Measurements from ENCODE around the gene ARPP19. TPM values are rescaled to one million over a fixed set of nuclear protein-coding genes. Genes with fewer than 3 reads are reported as not detected.

Gene ARPP19
- total and polyA plus RNA-seq, 9 of the 15 experiments (the other 6 are each of a cell fraction or from before 2014, with no cell fraction given) = 33.3 to 102 (median 60.5) TPM

DNA sequence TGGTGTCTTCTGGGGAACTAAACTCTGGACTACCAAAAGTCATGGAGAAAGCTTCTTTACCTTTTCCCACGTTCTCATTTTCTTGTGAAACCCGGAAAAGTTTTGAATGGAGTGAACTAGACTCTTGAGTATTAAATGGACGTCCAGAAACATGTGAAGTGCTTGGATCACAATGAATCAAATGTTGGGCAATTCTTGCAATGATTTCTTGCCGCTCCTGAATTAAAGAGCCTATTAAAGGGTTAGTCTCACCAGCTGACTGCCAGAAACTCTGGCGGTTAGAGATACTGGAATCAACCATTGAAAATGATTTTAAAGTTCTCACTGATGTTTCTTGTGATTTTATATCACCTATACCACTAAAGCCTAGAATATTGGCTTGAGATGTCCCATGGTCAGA lies 40.8 kb upstream of the ARPP19 start (continued):
- TF ChIP-seq CBFA2T2 (conservative IDR thresholded peaks at IDR 0.05) (no peak), CCAR2 (IDR thresholded peaks at IDR 0.05; ENCODE audit: low read depth, low read length) (no peak), MEF2A (IDR thresholded peaks at IDR 0.05; ENCODE audit: control insufficient read depth, low read depth, low read length) (no peak)

DNA sequence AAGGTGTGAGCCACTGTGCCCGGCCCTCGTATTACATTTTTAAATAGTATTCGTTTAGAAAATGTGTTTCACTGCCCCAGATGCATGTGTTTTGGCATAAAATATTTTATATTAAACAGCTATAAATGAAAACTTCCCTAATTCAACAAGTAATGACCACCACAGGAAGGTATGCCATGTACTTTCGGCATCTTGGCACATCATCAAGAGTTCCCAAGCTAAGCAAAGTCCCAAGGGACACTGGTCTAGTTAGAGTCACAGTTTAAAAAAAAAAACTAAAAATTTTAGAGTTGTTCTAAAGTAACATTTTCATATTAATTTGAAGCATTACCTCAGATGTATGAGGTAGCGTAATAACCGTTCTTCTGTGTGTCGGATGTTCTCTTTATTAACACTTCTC lies 15.6 kb upstream of the ARPP19 start:
- 71% methylated on average over 7 of the region's 7 CpGs for WGBS (ENCODE audit: insufficient coverage, low coverage, missing lambda C conversion rate)
- Histone ChIP-seq H3K9ac (ENCODE audit: insufficient read depth in 1 of 2, low read depth in 2 of 2, low read length in 2 of 2) (no peak overlapping the region), H3K27ac (ENCODE audit: extremely low read depth, low read depth, low read length) (no peak overlapping the region), H3K4me3 (no peak overlapping the region), H3K4me1 (replicated peaks in 1 of 2; ENCODE audit: control insufficient read depth in 2 of 2, insufficient read depth in 2 of 2, low read length in 2 of 2) (no peaks in the 10 kb centered on the region), H3K9me1 (ENCODE audit: control insufficient read depth, insufficient read depth, low read length) (no peaks in the 10 kb centered on the region), H3K4me2 (ENCODE audit: insufficient read depth, low read length) (no peak overlapping the region), H3K79me2 (ENCODE audit: control insufficient read depth, insufficient read depth, low read length) (no peaks in the 10 kb centered on the region), H3K9me3 (replicated peaks; ENCODE audit: control insufficient read depth, insufficient read depth, low read depth, low read length) (no peaks in the 10 kb centered on the region), H2AFZ (ENCODE audit: low read depth, low read length) (no peak overlapping the region), H4K20me1 (replicated peaks; ENCODE audit: control insufficient read depth, insufficient read depth, low read length) (no peaks in the 10 kb centered on the region), H3K27me3 (ENCODE audit: control insufficient read depth in 2 of 2, insufficient read depth in 2 of 2, low read length in 2 of 2) (no peaks in the 10 kb centered on the region), H3K36me3 (ENCODE audit: control insufficient read depth, insufficient read depth, low read length) (no peaks in the 10 kb centered on the region)
- BruUV-seq (replicated peaks) = no TSS peak
- ATAC-seq = no peak
- ChIA-PET CTCF (ENCODE audit: low intra/inter-chr PET ratio) (no interaction called here), POLR2A (interaction anchor here (1.3 kb wide), 1 partner anchor 24 kb away, joined by 4 read pairs; no protein-coding TSS in a partner anchor)
- TF ChIP-seq ZNF354B (CRISPR knock-in tag; IDR thresholded peaks at IDR 0.05) (no peak), XRCC5 (IDR thresholded peaks at IDR 0.05; ENCODE audit: low read depth, low read length) (no peak), HDAC8 (tag; IDR thresholded peaks at IDR 0.05) (no peak), ARID3B (CRISPR knock-in tag; IDR thresholded peaks at IDR 0.05; ENCODE audit: borderline replicate concordance) (no peak), RBM17 (IDR thresholded peaks at IDR 0.05; ENCODE audit: borderline replicate concordance, low read depth, low read length) (no peak), FOS (IDR thresholded peaks at IDR 0.05; ENCODE audit: extremely low read depth, insufficient read length) (no peak), SMAD3 (CRISPR knock-in tag; conservative IDR thresholded peaks at IDR 0.05) (no peak), RAD51 (IDR thresholded peaks at IDR 0.05; ENCODE audit: borderline replicate concordance, low read depth) (no peak)
- TF ChIP-seq, protein P1, sequence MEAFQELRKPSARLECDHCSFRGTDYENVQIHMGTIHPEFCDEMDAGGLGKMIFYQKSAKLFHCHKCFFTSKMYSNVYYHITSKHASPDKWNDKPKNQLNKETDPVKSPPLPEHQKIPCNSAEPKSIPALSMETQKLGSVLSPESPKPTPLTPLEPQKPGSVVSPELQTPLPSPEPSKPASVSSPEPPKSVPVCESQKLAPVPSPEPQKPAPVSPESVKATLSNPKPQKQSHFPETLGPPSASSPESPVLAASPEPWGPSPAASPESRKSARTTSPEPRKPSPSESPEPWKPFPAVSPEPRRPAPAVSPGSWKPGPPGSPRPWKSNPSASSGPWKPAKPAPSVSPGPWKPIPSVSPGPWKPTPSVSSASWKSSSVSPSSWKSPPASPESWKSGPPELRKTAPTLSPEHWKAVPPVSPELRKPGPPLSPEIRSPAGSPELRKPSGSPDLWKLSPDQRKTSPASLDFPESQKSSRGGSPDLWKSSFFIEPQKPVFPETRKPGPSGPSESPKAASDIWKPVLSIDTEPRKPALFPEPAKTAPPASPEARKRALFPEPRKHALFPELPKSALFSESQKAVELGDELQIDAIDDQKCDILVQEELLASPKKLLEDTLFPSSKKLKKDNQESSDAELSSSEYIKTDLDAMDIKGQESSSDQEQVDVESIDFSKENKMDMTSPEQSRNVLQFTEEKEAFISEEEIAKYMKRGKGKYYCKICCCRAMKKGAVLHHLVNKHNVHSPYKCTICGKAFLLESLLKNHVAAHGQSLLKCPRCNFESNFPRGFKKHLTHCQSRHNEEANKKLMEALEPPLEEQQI (IDR thresholded peaks at IDR 0.05) = no peak
- intact Hi-C loops (cut with micrococcal nuclease) (no loop called here), in situ Hi-C loops (cut with MboI) (no loop called here)
- no peak for FAIRE-seq
- DNase-seq (ENCODE audit: extremely low read depth in 1 of 4, low spot score in 3 of 4) = no peak
